MM.1S (cell line): ENCODE measurements around the gene PRKCH.

Source experiments
- DNase-seq: peaks from one replicate; pipeline ENCODE4 v3.0.0-alpha.2; 2015
- H2AFZ ChIP-seq: fragments of 300-600 bp; sonication (generic); 2 replicates; pipeline ENCODE4 v1.6.0; 2016; ENCODE audit warnings: antibody characterized with exemption, low read length
- H3F3A ChIP-seq: fragments of 300-600 bp; sonication (generic); 2 replicates; pipeline ENCODE4 v1.6.1; 2016; ENCODE audit warnings: mild to moderate bottlenecking, antibody characterized with exemption, low read length, moderate library complexity, mixed read lengths; ENCODE audit not compliant: insufficient read depth
- H3K27ac ChIP-seq: fragments of 300-600 bp; sonication (generic); 2 replicates; pipeline ENCODE4 v1.5.1; 2016; ENCODE audit warnings: mild to moderate bottlenecking, low read length
- H3K27me3 ChIP-seq: fragments of 300-600 bp; sonication (generic); replicated peaks from 2 replicates; pipeline ENCODE4 v1.6.0; 2016; ENCODE audit warnings: low read length; ENCODE audit not compliant: insufficient read depth
- H3K36me3 ChIP-seq: fragments of 300-600 bp; sonication (generic); replicated peaks from 2 replicates; pipeline ENCODE4 v1.6.1; 2016; ENCODE audit warnings: mild to moderate bottlenecking, low read length, mixed read lengths; ENCODE audit not compliant: insufficient read depth
- H3K4me1 ChIP-seq: fragments of 300-600 bp; sonication (generic); 2 replicates; pipeline ENCODE4 v1.6.1; 2016; ENCODE audit warnings: low read length, mixed read lengths
- H3K4me2 ChIP-seq: fragments of 300-600 bp; sonication (generic); 2 replicates; pipeline ENCODE4 v1.6.0; 2016; ENCODE audit warnings: low read depth, low read length
- H3K4me3 ChIP-seq: fragments of 300-600 bp; sonication (generic); 2 replicates; pipeline ENCODE4 v1.5.1; 2016; ENCODE audit warnings: low read length, mixed read lengths
- H3K79me2 ChIP-seq: fragments of 300-600 bp; sonication (generic); 2 replicates; pipeline ENCODE4 v1.6.1; 2016; ENCODE audit warnings: mixed run types, low read length, mixed read lengths
- H3K9ac ChIP-seq: fragments of 300-600 bp; sonication (generic); 2 replicates; pipeline ENCODE4 v1.6.1; 2016; ENCODE audit warnings: low read length, mixed read lengths
- H3K9me2 ChIP-seq: fragments of 300-600 bp; sonication (generic); replicated peaks from 2 replicates; pipeline ENCODE4 v1.6.1; 2016; ENCODE audit warnings: mild to moderate bottlenecking, low read length, mixed read lengths; ENCODE audit not compliant: insufficient read depth
- H3K9me3 ChIP-seq: fragments of 300-600 bp; sonication (generic); replicated peaks from 2 replicates; pipeline ENCODE4 v1.6.1; 2016; ENCODE audit warnings: mild to moderate bottlenecking, low read length, mixed read lengths; ENCODE audit not compliant: insufficient read depth
- H4K20me1 ChIP-seq: fragments of 300-600 bp; sonication (generic); 2 replicates; pipeline ENCODE4 v1.6.1; 2016; ENCODE audit warnings: mild to moderate bottlenecking, low read length, moderate library complexity, mixed read lengths; ENCODE audit not compliant: insufficient read depth
- EZH2 ChIP-seq: fragments of 300-600 bp; sonication (generic); optimal IDR thresholded peaks from 2 replicates; pipeline ENCODE3; 2017; ENCODE audit warnings: low read depth, mild to moderate bottlenecking, antibody characterized with exemption, low read length, mixed read lengths
- EZH2phosphoT487 ChIP-seq: fragments of 300-600 bp; sonication (generic); IDR thresholded peaks from 2 replicates; pipeline ENCODE4 v1.6.1; 2018; ENCODE audit warnings: antibody characterized with exemption, low read length
- TF ChIP-seq, protein P1 (sequence below): fragments of 300-600 bp; sonication (generic); IDR thresholded peaks from 2 replicates; pipeline ENCODE4 v1.5.1; 2016; ENCODE audit warnings: antibody characterized with exemption, low read length, mixed read lengths

The PRKCH gene

DNA sequence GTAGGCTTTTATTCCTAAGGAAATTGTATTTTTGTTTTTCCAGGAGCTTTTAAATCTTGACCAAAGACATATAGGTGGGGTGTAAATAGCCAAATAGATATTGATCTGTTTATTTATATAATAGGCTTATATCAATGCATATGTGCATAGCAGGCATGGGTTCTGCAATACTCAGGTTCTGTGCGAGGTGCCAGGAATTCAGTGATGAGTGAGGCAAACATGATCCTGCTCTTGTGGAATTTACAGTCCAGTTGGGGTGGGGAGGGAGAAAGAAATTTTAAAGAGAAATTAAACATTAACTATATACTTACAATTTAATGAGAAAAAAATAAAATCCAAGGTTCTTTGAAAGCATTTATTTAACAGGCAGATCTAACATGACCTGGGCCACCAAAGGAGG lies 213.7 kb downstream of the PRKCH start:
- no peak overlapping the region for H3K9ac ChIP-seq
- H2AFZ ChIP-seq = no peak overlapping the region
- H4K20me1 ChIP-seq = no peaks in the 10 kb centered on the region
- no peaks in the 10 kb centered on the region for H3F3A ChIP-seq
- TF ChIP-seq, protein P1, sequence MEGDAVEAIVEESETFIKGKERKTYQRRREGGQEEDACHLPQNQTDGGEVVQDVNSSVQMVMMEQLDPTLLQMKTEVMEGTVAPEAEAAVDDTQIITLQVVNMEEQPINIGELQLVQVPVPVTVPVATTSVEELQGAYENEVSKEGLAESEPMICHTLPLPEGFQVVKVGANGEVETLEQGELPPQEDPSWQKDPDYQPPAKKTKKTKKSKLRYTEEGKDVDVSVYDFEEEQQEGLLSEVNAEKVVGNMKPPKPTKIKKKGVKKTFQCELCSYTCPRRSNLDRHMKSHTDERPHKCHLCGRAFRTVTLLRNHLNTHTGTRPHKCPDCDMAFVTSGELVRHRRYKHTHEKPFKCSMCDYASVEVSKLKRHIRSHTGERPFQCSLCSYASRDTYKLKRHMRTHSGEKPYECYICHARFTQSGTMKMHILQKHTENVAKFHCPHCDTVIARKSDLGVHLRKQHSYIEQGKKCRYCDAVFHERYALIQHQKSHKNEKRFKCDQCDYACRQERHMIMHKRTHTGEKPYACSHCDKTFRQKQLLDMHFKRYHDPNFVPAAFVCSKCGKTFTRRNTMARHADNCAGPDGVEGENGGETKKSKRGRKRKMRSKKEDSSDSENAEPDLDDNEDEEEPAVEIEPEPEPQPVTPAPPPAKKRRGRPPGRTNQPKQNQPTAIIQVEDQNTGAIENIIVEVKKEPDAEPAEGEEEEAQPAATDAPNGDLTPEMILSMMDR = no peak
- TF ChIP-seq EZH2phosphoT487 (no peak), EZH2 (no peak)
- peaks cover 11% of the 10 kb centered on the region for H3K4me1 ChIP-seq
- no peaks in the 10 kb centered on the region for H3K9me3 ChIP-seq
- no peak overlapping the region for H3K4me2 ChIP-seq
- no peak overlapping the region for H3K27ac ChIP-seq
- H3K4me3 ChIP-seq = no peak overlapping the region
- DNase-seq = no peak
- H3K9me2 ChIP-seq = no peaks in the 10 kb centered on the region
- no peaks in the 10 kb centered on the region for H3K36me3 ChIP-seq
- H3K79me2 ChIP-seq = no peaks in the 10 kb centered on the region
- H3K27me3 ChIP-seq = no peaks in the 10 kb centered on the region

DNA sequence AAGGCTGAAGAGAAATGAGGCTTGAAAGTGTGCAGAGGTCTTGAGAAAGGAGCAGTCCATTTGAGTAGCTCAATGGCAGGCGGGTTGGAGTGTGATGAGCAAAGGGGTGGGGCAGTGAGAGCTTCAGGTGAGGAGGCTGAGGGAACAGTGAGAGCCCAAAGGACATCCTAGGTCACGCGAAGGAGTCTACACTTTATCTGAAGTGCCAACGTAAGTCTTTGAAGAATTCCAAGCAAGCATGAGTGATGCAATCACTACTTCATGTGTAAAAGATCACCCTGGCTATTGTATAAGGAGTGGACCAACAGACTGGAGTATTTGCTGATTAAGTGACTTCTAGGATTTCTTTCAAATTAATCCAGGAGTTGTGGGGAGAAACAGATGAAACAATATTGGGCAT lies 214.1 kb downstream of the PRKCH start:
- Histone ChIP-seq H4K20me1 (no peaks in the 10 kb centered on the region), H3K9ac (no peak overlapping the region), H3K9me2 (no peaks in the 10 kb centered on the region), H3K79me2 (no peaks in the 10 kb centered on the region), H3F3A (no peaks in the 10 kb centered on the region), H3K4me3 (no peak overlapping the region), H3K36me3 (no peaks in the 10 kb centered on the region), H2AFZ (no peak overlapping the region), H3K27ac (no peak overlapping the region), H3K4me2 (no peak overlapping the region), H3K4me1 (peaks cover 11% of the 10 kb centered on the region), H3K9me3 (no peaks in the 10 kb centered on the region), H3K27me3 (no peaks in the 10 kb centered on the region)
- no peak for DNase-seq
- TF ChIP-seq EZH2 (no peak), EZH2phosphoT487 (no peak)
- TF ChIP-seq, protein P1 = no peak

DNA sequence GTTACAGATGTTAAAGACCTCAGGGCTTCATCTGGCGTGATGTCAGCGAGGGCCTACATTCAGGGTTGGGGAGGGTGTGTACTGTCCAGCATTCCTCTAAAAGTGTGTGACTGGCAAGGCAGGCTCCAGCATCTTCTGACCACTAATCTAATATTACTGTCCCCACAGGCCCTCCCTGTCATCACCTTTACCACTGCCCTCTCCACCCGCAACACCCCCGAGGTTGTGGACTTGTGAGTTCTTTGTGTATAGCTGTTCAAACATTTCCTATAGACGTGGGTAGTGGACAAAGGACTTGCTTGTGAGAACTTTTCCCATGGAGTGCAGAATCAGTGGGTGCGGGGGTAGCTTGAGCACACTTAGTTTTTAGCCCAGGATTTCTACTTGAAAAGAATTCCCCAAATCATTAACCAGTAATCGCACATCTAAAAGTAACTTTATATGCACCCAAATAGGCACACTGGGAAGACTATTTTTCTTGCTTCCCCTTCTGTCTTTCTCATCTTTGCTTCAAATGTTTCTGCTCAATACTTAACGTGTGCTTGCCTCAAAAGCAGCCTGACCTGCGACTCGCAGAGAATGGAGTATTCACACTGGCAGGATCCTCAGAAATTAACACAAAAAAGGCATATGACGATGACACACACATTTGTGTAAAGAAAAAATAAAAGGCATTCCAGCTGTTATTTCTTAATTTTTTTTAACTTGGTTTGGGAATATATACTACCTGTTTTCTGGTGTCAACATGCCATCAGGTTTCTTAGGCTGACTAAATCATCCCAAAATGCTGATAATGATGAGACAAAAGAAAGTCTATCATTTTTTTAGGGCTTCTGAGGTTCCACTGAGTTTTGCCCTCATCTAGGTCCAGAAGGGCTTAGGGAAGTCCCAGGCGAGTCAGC lies 215.5 kb downstream of the PRKCH start:
- no peaks in the 10 kb centered on the region for H3K9me3 ChIP-seq
- no peak for DNase-seq
- H3K79me2 ChIP-seq = no peaks in the 10 kb centered on the region
- H3K4me1 ChIP-seq = peaks cover 11% of the 10 kb centered on the region
- no peaks in the 10 kb centered on the region for H3K9me2 ChIP-seq
- H3F3A ChIP-seq = no peaks in the 10 kb centered on the region
- 0 out of 2 replicates have a peak overlapping the region, but pooled peaks have one; percentile 6 for H2AFZ ChIP-seq
- H3K4me3 ChIP-seq = no peak overlapping the region
- TF ChIP-seq EZH2phosphoT487 (no peak), EZH2 (no peak)
- TF ChIP-seq, protein P1 = no peak
- peak overlapping the region; percentile 43 for H3K4me2 ChIP-seq
- no peaks in the 10 kb centered on the region for H3K27me3 ChIP-seq
- H4K20me1 ChIP-seq = no peaks in the 10 kb centered on the region
- H3K36me3 ChIP-seq = no peaks in the 10 kb centered on the region
- no peak overlapping the region for H3K9ac ChIP-seq
- H3K27ac ChIP-seq = no peak overlapping the region; the same call in 1 of the 2 replicates
